Measurements from ENCODE around the gene FTCDNL1.

DNA sequence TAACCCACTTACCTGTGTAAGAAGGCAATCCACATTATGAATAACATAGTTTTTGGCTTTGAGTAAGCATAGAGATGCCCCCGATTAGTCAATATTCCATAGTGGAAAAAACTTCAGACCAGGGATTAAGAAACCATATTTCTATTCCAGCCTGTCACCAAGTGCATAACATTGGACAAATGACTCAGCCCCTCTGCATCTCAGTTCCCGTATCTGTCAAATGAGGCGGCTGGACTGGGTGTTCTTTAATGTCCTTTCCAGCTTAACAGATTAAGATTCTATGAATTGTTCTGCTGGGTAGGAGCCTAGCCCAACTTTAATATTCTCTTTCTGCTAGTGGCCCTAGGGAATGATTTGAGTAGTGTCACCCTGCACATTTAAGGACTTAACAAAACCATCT, 11.8 kb upstream of the FTCDNL1 start:
- TF ChIP-seq POLR2A (IDR thresholded peaks at IDR 0.05; ENCODE audit: low read length) (no peak), GATA1 (IDR thresholded peaks at IDR 0.05; ENCODE audit: low read depth, low read length) (no peak)
